GM19328 (cell line): ENCODE results near the gene ACACA.

Source experiments
- ATAC-seq: cut with Tn5 transposase; IDR thresholded peaks from one replicate; pipeline ENCODE4 v1.9.1; 2021; ENCODE audit warnings: mild to moderate bottlenecking, moderate library complexity; ENCODE audit not compliant: unreplicated experiment

Gene ACACA

GRCh38 chr17:37246085-37246484 lies 160.6 kb downstream of the ACACA start:
- no peak for ATAC-seq

GRCh38 chr17:37240381-37240780 lies 166.3 kb downstream of the ACACA start:
- no peak for ATAC-seq

- ATAC-seq = no peak
Observed at GRCh38 chr17:37239690-37240334, 166.8 kb downstream of the ACACA start.

GRCh38 chr17:37234106-37234505 lies 172.5 kb downstream of the ACACA start:
- ATAC-seq = no peak

- no peak for ATAC-seq
Observed at GRCh38 chr17:37233036-37233435, 173.6 kb downstream of the ACACA start.

GRCh38 chr17:37231887-37232286 lies 174.7 kb downstream of the ACACA start:
- ATAC-seq = no peak

GRCh38 chr17:37230633-37231032 lies 176.0 kb downstream of the ACACA start:
- no peak for ATAC-seq

GRCh38 chr17:37225465-37225864 lies 181.2 kb downstream of the ACACA start:
- ATAC-seq = no peak

GRCh38 chr17:37221865-37222264 lies 184.8 kb downstream of the ACACA start:
- ATAC-seq = no peak

- ATAC-seq = no peak
Observed at GRCh38 chr17:37220607-37220953, 186.1 kb downstream of the ACACA start.

GRCh38 chr17:37219876-37220606 lies 186.6 kb downstream of the ACACA start:
- no peak for ATAC-seq

- ATAC-seq = no peak
Observed at GRCh38 chr17:37218849-37219248, 187.8 kb downstream of the ACACA start.

GRCh38 chr17:37214416-37214815 lies 192.2 kb downstream of the ACACA start:
- no peak for ATAC-seq

GRCh38 chr17:37213927-37214326 lies 192.7 kb downstream of the ACACA start:
- ATAC-seq = no peak

- no peak for ATAC-seq
Observed at GRCh38 chr17:37212179-37212578, 194.5 kb downstream of the ACACA start.

- ATAC-seq = no peak
Observed at GRCh38 chr17:37211136-37211535, 195.5 kb downstream of the ACACA start.

- no peak for ATAC-seq
Observed at GRCh38 chr17:37207103-37207502, 199.5 kb downstream of the ACACA start.

GRCh38 chr17:37206299-37206698 lies 200.3 kb downstream of the ACACA start:
- no peak for ATAC-seq

GRCh38 chr17:37200497-37200896 lies 206.1 kb downstream of the ACACA start:
- ATAC-seq = no peak

GRCh38 chr17:37197336-37197735 lies 209.3 kb downstream of the ACACA start:
- no peak for ATAC-seq

GRCh38 chr17:37194208-37194607 lies 212.4 kb downstream of the ACACA start:
- ATAC-seq = no peak

GRCh38 chr17:37191219-37191618 lies 215.4 kb downstream of the ACACA start:
- no peak for ATAC-seq

- no peak for ATAC-seq
Observed at GRCh38 chr17:37190493-37190892, 216.1 kb downstream of the ACACA start.
